IPS-20b (cell line): ENCODE results near the gene NUMB.

ENCODE experiments used
- H3K27ac ChIP-seq: one replicate; pipeline ENCODE4 v1.5.1; 2013; ENCODE audit warnings: low read length
- H3K27me3 ChIP-seq: 2 replicates; pipeline ENCODE4 v1.6.1; 2013; ENCODE audit warnings: mild to moderate bottlenecking, low read length, inconsistent platforms; ENCODE audit not compliant: insufficient read depth
- H3K36me3 ChIP-seq: 2 replicates; pipeline ENCODE4 v1.6.1; 2013; ENCODE audit warnings: low read depth, mild to moderate bottlenecking, inconsistent platforms, low read length, moderate library complexity; ENCODE audit not compliant: insufficient read depth
- H3K4me1 ChIP-seq: 2 replicates; pipeline ENCODE4 v1.6.1; 2013; ENCODE audit warnings: mild to moderate bottlenecking, control low read depth, inconsistent platforms, low read length, moderate library complexity; ENCODE audit not compliant: insufficient read depth
- H3K4me3 ChIP-seq: 2 replicates; pipeline ENCODE4 v1.5.1; 2013; ENCODE audit warnings: mild to moderate bottlenecking, low read length, inconsistent platforms
- H3K9ac ChIP-seq: 2 replicates; pipeline ENCODE4 v1.6.1; 2013; ENCODE audit warnings: low read depth, mild to moderate bottlenecking, inconsistent platforms, low read length, moderate library complexity
- H3K9me3 ChIP-seq: 2 replicates; pipeline ENCODE4 v1.6.1; 2013; ENCODE audit warnings: mild to moderate bottlenecking, low read depth, low read length, inconsistent platforms; ENCODE audit not compliant: insufficient read depth

NUMB gene

GRCh38 chr14:73237786-73238423 lies 220.4 kb downstream of the NUMB start:
- no peaks in the 10 kb centered on the region for H3K36me3 ChIP-seq
- H3K9me3 ChIP-seq: no peaks in the 10 kb centered on the region
- peaks cover 59% of the 10 kb centered on the region for H3K27me3 ChIP-seq
- peak overlapping the region; percentile 68 for H3K4me3 ChIP-seq
- no peak overlapping the region for H3K27ac ChIP-seq
- peak overlapping the region; percentile 53; the same call in 1 of the 2 replicates for H3K9ac ChIP-seq
- H3K4me1 ChIP-seq: peaks cover 45% of the 10 kb centered on the region

- Histone ChIP-seq H3K27me3 (peaks cover 59% of the 10 kb centered on the region), H3K9ac (peak within 1 kb of the TSS; percentile 56; the same call in 1 of the 2 replicates)
Measured at GRCh38 chr14:73237219-73237785, 221.0 kb downstream of the NUMB start, which contains the start of gene PAPLN. Gene PAPLN, plus strand, starts transcription at chr14:73237506. Its CDS starts 2,273 bp downstream, at chr14:73239779.

GRCh38 chr14:73236752-73237218 lies 221.6 kb downstream of the NUMB start:
- Histone ChIP-seq H3K9me3 (no peaks in the 10 kb centered on the region), H3K27me3 (peaks cover 59% of the 10 kb centered on the region), H3K4me3 (peak overlapping the region; percentile 68), H3K4me1 (peaks cover 49% of the 10 kb centered on the region), H3K9ac (peak overlapping the region; percentile 56; the same call in 1 of the 2 replicates), H3K27ac (no peak overlapping the region), H3K36me3 (no peaks in the 10 kb centered on the region)

More at GRCh38 chr14:73237219-73237785, 221.0 kb downstream of the NUMB start, which contains the start of gene PAPLN:
- Histone ChIP-seq H3K4me3 (peak within 1 kb of the TSS; percentile 68), H3K27ac (no peak within 1 kb of the TSS), H3K36me3 (no peaks in the 10 kb centered on the region), H3K9me3 (no peaks in the 10 kb centered on the region), H3K4me1 (peaks cover 49% of the 10 kb centered on the region)

- Histone ChIP-seq H3K36me3 (no peaks in the 10 kb centered on the region), H3K4me1 (peaks cover 49% of the 10 kb centered on the region), H3K9me3 (no peaks in the 10 kb centered on the region), H3K4me3 (peak overlapping the region; percentile 68; the same call in 1 of the 2 replicates), H3K9ac (peak overlapping the region; percentile 67; the same call in 1 of the 2 replicates), H3K27ac (no peak overlapping the region), H3K27me3 (peaks cover 59% of the 10 kb centered on the region)
Measured at GRCh38 chr14:73236157-73236556, 222.2 kb downstream of the NUMB start.

- Histone ChIP-seq H3K27ac (peak overlapping the region; percentile 72), H3K27me3 (peaks cover 54% of the 10 kb centered on the region), H3K36me3 (no peaks in the 10 kb centered on the region), H3K9ac (peak overlapping the region; percentile 67; the same call in 1 of the 2 replicates), H3K9me3 (no peaks in the 10 kb centered on the region), H3K4me3 (peak overlapping the region; percentile 68), H3K4me1 (peaks cover 49% of the 10 kb centered on the region)
Measured at GRCh38 chr14:73235531-73236155, 222.7 kb downstream of the NUMB start.

GRCh38 chr14:73234586-73235394 lies 223.6 kb downstream of the NUMB start:
- H3K27me3 ChIP-seq: peaks cover 46% of the 10 kb centered on the region
- H3K4me1 ChIP-seq: peaks cover 49% of the 10 kb centered on the region
- H3K27ac ChIP-seq: peak overlapping the region; percentile 72
- no peaks in the 10 kb centered on the region for H3K9me3 ChIP-seq
- H3K4me3 ChIP-seq: peak overlapping the region; percentile 68
- H3K9ac ChIP-seq: peak overlapping the region; percentile 67; the same call in 1 of the 2 replicates
- H3K36me3 ChIP-seq: no peaks in the 10 kb centered on the region

- Histone ChIP-seq H3K9me3 (no peaks in the 10 kb centered on the region), H3K27ac (no peak overlapping the region), H3K36me3 (no peaks in the 10 kb centered on the region), H3K27me3 (peaks cover 38% of the 10 kb centered on the region), H3K4me1 (peaks cover 45% of the 10 kb centered on the region), H3K4me3 (no peak overlapping the region), H3K9ac (no peak overlapping the region)
Measured at GRCh38 chr14:73234029-73234428, 224.3 kb downstream of the NUMB start.

- H3K36me3 ChIP-seq: 0 out of 2 replicates have a peak, but pooled peaks cover 3% of the 10 kb centered on the region
- H3K27ac ChIP-seq: no peak overlapping the region
- H3K4me3 ChIP-seq: no peak overlapping the region
- peaks cover 33% of the 10 kb centered on the region for H3K27me3 ChIP-seq
- peaks cover 41% of the 10 kb centered on the region for H3K4me1 ChIP-seq
- H3K9me3 ChIP-seq: no peaks in the 10 kb centered on the region
- no peak overlapping the region for H3K9ac ChIP-seq
Measured at GRCh38 chr14:73233564-73233963, 224.8 kb downstream of the NUMB start.

- Histone ChIP-seq H3K27me3 (peaks cover 28% of the 10 kb centered on the region), H3K27ac (no peak overlapping the region)
Measured at GRCh38 chr14:73232984-73233383, 225.4 kb downstream of the NUMB start.

GRCh38 chr14:73231981-73232851 lies 226.1 kb downstream of the NUMB start:
- peaks cover 20% of the 10 kb centered on the region for H3K27me3 ChIP-seq
- H3K9ac ChIP-seq: no peak overlapping the region
- H3K27ac ChIP-seq: no peak overlapping the region
- H3K4me1 ChIP-seq: peaks cover 38% of the 10 kb centered on the region
- H3K9me3 ChIP-seq: no peaks in the 10 kb centered on the region
- H3K4me3 ChIP-seq: no peak overlapping the region
- 0 out of 2 replicates have a peak, but pooled peaks cover 3% of the 10 kb centered on the region for H3K36me3 ChIP-seq

More at GRCh38 chr14:73232984-73233383, 225.4 kb downstream of the NUMB start:
- H3K9ac ChIP-seq: no peak overlapping the region
- H3K4me3 ChIP-seq: no peak overlapping the region
- H3K9me3 ChIP-seq: no peaks in the 10 kb centered on the region
- H3K4me1 ChIP-seq: peaks cover 38% of the 10 kb centered on the region
- H3K36me3 ChIP-seq: 0 out of 2 replicates have a peak, but pooled peaks cover 3% of the 10 kb centered on the region
